ENCODE results near the gene CFAP46.

DNA sequence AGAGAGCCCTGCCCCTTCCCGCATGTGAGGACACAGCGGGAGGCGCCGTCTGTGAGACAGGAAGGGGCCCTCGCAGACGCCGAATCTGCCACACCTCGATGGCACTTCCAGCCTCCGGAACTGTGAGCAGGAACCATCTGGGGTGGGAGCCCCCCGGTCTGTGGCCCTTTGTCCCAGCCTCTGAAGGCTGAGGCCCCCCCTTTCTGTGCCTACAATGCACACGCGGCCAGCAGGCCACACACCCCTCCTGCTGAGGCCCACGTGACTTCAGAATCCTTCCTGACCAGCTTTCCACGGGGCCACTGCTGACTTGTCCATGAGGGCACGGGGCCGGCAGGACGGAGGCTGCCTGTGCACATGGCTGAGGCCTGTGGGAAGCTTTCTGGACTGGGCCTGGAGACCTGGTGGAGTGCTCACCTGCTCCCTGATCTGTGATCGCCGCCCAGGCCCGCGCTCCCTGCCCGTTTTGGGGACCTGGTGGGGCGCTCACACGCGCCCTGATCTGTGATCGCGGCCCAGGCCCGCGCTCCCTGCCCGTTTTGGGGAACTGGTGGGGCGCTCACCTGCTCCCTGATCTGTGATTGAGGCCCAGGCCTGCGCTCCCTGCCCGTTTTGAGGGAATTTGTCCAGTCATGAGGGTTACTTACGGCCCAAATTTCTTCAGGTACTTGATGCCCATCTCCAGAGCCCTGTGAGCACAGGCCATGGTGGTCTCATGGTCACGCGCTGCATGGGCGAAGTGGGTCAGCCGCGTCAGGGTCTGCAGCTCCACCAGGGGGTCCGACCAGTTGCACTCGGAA is 34.3 kb downstream of the CFAP46 start:
- TF ChIP-seq EZH2 (IDR thresholded peaks at IDR 0.05; ENCODE audit: insufficient read depth, poor library complexity, severe bottlenecking): no peak
- no peak for TF ChIP-seq EZH2phosphoT487 (IDR thresholded peaks at IDR 0.05; ENCODE audit: insufficient read depth, low read depth)

Data from GM23248 (cell line).